Transverse colon (tissue), 3 donors: ENCODE measurements around the gene MTCH1.

Experiments
- CTCF ChIP-seq, 5 experiments: fragments of 200-600 bp in 3 of 5; fragments of 450-650 bp in 2 of 5; sonication (generic) in 3 of 5; IDR thresholded peaks; 1 replicate in 2 of 5; 2 replicates in 3 of 5; pipeline ENCODE4 v1.5.1; 2016 to 2017; ENCODE audit warnings: antibody characterized with exemption in 5 of 5, inconsistent platforms in 3 of 5, mild to moderate bottlenecking in 2 of 5, moderate library complexity in 1 of 5
- POLR2A ChIP-seq: fragments of 450-650 bp; IDR thresholded peaks from one replicate; pipeline ENCODE4 v1.6.1; 2016; ENCODE audit warnings: antibody characterized with exemption, mild to moderate bottlenecking, moderate library complexity

- no peak for TF ChIP-seq CTCF (IDR thresholded peaks at IDR 0.05)
- TF ChIP-seq POLR2A: no peak
These were observed 41.3 kb downstream of the MTCH1 start for GRCh38 chr6:36944650-36945049.
